Measurements from ENCODE around the gene CACNG1. TPM values are rescaled to one million over a fixed set of nuclear protein-coding genes. Genes with fewer than 3 reads are reported as not detected.

CACNG1 gene
- polyA plus RNA-seq, 1 donor (not counting 4 experiments of a cell fraction or from before 2014, with no cell fraction given), result not detected

DNA sequence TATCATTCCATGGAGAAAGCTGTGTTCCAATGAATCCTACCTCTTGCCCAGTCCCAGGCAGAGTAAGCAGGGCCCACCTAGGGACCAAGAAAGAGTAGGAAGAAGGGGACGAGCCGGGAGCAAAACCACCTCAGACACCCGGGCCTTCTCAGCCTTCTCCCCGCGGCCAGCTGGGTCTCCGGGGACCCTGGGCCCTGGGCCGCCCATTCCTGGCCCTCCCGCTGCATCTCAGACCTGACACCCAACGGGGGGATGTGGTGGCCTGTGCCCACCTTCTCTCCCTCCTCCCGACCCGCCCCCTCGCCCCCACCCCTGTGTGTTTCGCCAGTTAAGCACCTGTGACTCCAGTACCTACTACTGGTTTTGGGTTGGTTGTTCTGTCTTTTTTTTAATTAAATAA, 11.4 kb upstream of the CACNG1 start:
- FAIRE-seq (no peak), DNase-seq (ENCODE audit: low read depth, low spot score) (no peak)
- no peak for TF ChIP-seq EZH2 (IDR thresholded peaks at IDR 0.05; ENCODE audit: low read length)
- TF ChIP-seq, protein P1, sequence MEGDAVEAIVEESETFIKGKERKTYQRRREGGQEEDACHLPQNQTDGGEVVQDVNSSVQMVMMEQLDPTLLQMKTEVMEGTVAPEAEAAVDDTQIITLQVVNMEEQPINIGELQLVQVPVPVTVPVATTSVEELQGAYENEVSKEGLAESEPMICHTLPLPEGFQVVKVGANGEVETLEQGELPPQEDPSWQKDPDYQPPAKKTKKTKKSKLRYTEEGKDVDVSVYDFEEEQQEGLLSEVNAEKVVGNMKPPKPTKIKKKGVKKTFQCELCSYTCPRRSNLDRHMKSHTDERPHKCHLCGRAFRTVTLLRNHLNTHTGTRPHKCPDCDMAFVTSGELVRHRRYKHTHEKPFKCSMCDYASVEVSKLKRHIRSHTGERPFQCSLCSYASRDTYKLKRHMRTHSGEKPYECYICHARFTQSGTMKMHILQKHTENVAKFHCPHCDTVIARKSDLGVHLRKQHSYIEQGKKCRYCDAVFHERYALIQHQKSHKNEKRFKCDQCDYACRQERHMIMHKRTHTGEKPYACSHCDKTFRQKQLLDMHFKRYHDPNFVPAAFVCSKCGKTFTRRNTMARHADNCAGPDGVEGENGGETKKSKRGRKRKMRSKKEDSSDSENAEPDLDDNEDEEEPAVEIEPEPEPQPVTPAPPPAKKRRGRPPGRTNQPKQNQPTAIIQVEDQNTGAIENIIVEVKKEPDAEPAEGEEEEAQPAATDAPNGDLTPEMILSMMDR (optimal IDR thresholded peaks at IDR 0.05 in 1 of 3, IDR thresholded peaks at IDR 0.05 in 1 of 3, conservative IDR thresholded peaks at IDR 0.05 in 1 of 3; ENCODE audit: extremely low read depth in 1 of 3, insufficient read depth in 2 of 3, low read length in 3 of 3), result no peak
- H3K4me3 ChIP-seq (ENCODE audit: control insufficient read depth in 2 of 3, extremely low read depth in 1 of 3, insufficient read depth in 2 of 3, low read depth in 1 of 3, low read length in 3 of 3), result no peak overlapping the region
- no peaks in the 10 kb centered on the region for H3K36me3 ChIP-seq (ENCODE audit: control insufficient read depth in 2 of 2, extremely low read depth in 1 of 2, insufficient read depth in 2 of 2, low read length in 2 of 2)
- no peak overlapping the region for H3K9ac ChIP-seq (ENCODE audit: control insufficient read depth, extremely low read depth, insufficient read depth, low read length)
- no peaks in the 10 kb centered on the region for H3K79me2 ChIP-seq (ENCODE audit: control insufficient read depth, insufficient read depth, low read length)
- H3K9me1 ChIP-seq (ENCODE audit: control insufficient read depth, extremely low read depth, insufficient read depth, low read length), result no peaks in the 10 kb centered on the region
- H3K4me1 ChIP-seq (ENCODE audit: control insufficient read depth, extremely low read depth, insufficient read depth, low read length), result no peaks in the 10 kb centered on the region
- no peak overlapping the region for H3K4me2 ChIP-seq (ENCODE audit: control insufficient read depth, extremely low read depth, insufficient read depth, low read depth, low read length)
- dilution Hi-C loops (cut with MboI; ENCODE audit: extremely low pct_ligation_motif_present, low sequenced_read_pairs), result no loop called here
- H3K27ac ChIP-seq (ENCODE audit: control insufficient read depth, insufficient read depth, low read length), result no peak overlapping the region
- H3K9me3 ChIP-seq (ENCODE audit: control insufficient read depth, low read depth, low read length), result no peaks in the 10 kb centered on the region
- no peaks in the 10 kb centered on the region for H4K20me1 ChIP-seq (ENCODE audit: control insufficient read depth, extremely low read depth, insufficient read depth, low read length)
- H3K27me3 ChIP-seq (ENCODE audit: control insufficient read depth, extremely low read depth, insufficient read depth, low read length), result no peaks in the 10 kb centered on the region
- H2AFZ ChIP-seq (ENCODE audit: control insufficient read depth, low read length), result no peak overlapping the region

DNA sequence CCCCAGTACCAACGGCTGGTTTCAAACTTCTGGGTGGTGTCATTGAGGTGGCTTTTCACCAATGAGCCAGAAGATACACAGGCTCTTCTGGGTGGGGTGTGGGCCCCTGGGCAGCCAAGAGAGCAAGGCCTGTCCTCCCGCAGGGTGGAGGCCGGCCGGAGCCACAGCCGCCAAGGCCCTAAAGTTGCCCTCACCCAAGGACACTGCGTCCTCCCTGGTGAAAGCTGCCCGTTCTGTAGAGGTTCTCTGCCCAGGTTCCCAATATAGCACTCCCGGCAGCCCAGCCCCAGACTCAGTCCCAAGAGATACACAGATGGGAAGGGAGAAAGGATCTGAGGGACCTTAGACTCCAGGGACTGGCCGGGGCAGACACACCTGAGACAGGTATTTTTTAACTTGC, 10.7 kb upstream of the CACNG1 start:
- no peak for TF ChIP-seq EZH2 (IDR thresholded peaks at IDR 0.05; ENCODE audit: low read length)
- TF ChIP-seq, protein P1 (optimal IDR thresholded peaks at IDR 0.05 in 1 of 3, IDR thresholded peaks at IDR 0.05 in 1 of 3, conservative IDR thresholded peaks at IDR 0.05 in 1 of 3; ENCODE audit: extremely low read depth in 1 of 3, insufficient read depth in 2 of 3, low read length in 3 of 3), result no peak
- Histone ChIP-seq H3K27ac (ENCODE audit: control insufficient read depth, insufficient read depth, low read length) (no peak overlapping the region), H3K4me2 (ENCODE audit: control insufficient read depth, extremely low read depth, insufficient read depth, low read depth, low read length) (no peak overlapping the region), H3K9me3 (ENCODE audit: control insufficient read depth, low read depth, low read length) (no peaks in the 10 kb centered on the region), H3K79me2 (ENCODE audit: control insufficient read depth, insufficient read depth, low read length) (no peaks in the 10 kb centered on the region), H3K36me3 (ENCODE audit: control insufficient read depth in 2 of 2, extremely low read depth in 1 of 2, insufficient read depth in 2 of 2, low read length in 2 of 2) (no peaks in the 10 kb centered on the region), H4K20me1 (ENCODE audit: control insufficient read depth, extremely low read depth, insufficient read depth, low read length) (no peaks in the 10 kb centered on the region), H3K4me1 (ENCODE audit: control insufficient read depth, extremely low read depth, insufficient read depth, low read length) (no peaks in the 10 kb centered on the region), H3K9ac (ENCODE audit: control insufficient read depth, extremely low read depth, insufficient read depth, low read length) (no peak overlapping the region), H3K4me3 (ENCODE audit: control insufficient read depth in 2 of 3, extremely low read depth in 1 of 3, insufficient read depth in 2 of 3, low read depth in 1 of 3, low read length in 3 of 3) (no peak overlapping the region), H3K27me3 (ENCODE audit: control insufficient read depth, extremely low read depth, insufficient read depth, low read length) (no peaks in the 10 kb centered on the region), H3K9me1 (ENCODE audit: control insufficient read depth, extremely low read depth, insufficient read depth, low read length) (no peaks in the 10 kb centered on the region), H2AFZ (ENCODE audit: control insufficient read depth, low read length) (no peak overlapping the region)
- DNase-seq (ENCODE audit: low read depth, low spot score), result no peak
- no peak for FAIRE-seq
- dilution Hi-C loops (cut with MboI; ENCODE audit: extremely low pct_ligation_motif_present, low sequenced_read_pairs), result no loop called here

Data from keratinocyte (primary cell).